Smooth muscle cell (in vitro differentiated cells): Measurements from ENCODE around the gene MCRIP2. TPM values are rescaled to one million over a fixed set of nuclear protein-coding genes. Genes with fewer than 3 reads are reported as not detected.
"Not testable (repeated sequence)": the region's sequence is repeated elsewhere in the genome, so short reads cannot be mapped to it uniquely, and the experiment has no call there.

ENCODE experiments used
- DNase-seq: peaks from one replicate; lab custom pipeline; 2025; ENCODE audit not compliant: unreplicated experiment; lab: John Stamatoyannopoulos, UW
- H2AFZ ChIP-seq: fragments of 200-600 bp; sonication (generic); 2 replicates; pipeline ENCODE4 v1.6.0; 2016; ENCODE audit warnings: antibody characterized with exemption, low read depth, mild to moderate bottlenecking
- H3F3A ChIP-seq: fragments of 200-600 bp; sonication (generic); 2 replicates; pipeline ENCODE4 v1.6.0; 2017; ENCODE audit warnings: antibody characterized with exemption, low read depth
- H3K27ac ChIP-seq: fragments of 200-600 bp; sonication (generic); 2 replicates; pipeline ENCODE4 v1.5.1; 2016; ENCODE audit warnings: low read depth, mild to moderate bottlenecking
- H3K27me3 ChIP-seq: fragments of 200-600 bp; sonication (generic); 2 replicates; pipeline ENCODE4 v1.6.1; 2016; ENCODE audit warnings: low read depth, mild to moderate bottlenecking
- H3K36me3 ChIP-seq: fragments of 200-600 bp; sonication (generic); 2 replicates; pipeline ENCODE4 v1.5.1; 2016; ENCODE audit warnings: low read depth
- H3K4me1 ChIP-seq: fragments of 200-600 bp; sonication (generic); 2 replicates; pipeline ENCODE4 v1.5.1; 2016; ENCODE audit warnings: low read depth
- H3K4me2 ChIP-seq: fragments of 200-600 bp; sonication (generic); 2 replicates; pipeline ENCODE4 v1.6.0; 2016; ENCODE audit warnings: mild to moderate bottlenecking
- H3K4me3 ChIP-seq: fragments of 200-600 bp; sonication (generic); 2 replicates; pipeline ENCODE4 v1.5.1; 2016; ENCODE audit warnings: mild to moderate bottlenecking
- H3K79me2 ChIP-seq: fragments of 200-600 bp; sonication (generic); 2 replicates; pipeline ENCODE4 v1.6.0; 2016; ENCODE audit warnings: low read depth, mild to moderate bottlenecking
- H3K9ac ChIP-seq: fragments of 200-600 bp; sonication (generic); 2 replicates; pipeline ENCODE4 v1.6.0; 2016; ENCODE audit warnings: low read depth
- H3K9me3 ChIP-seq: fragments of 200-600 bp; sonication (generic); replicated peaks from 2 replicates; pipeline ENCODE4 v1.5.1; 2016; ENCODE audit warnings: low read depth
- H4K20me1 ChIP-seq: fragments of 200-600 bp; sonication (generic); 2 replicates; pipeline ENCODE4 v1.6.0; 2016; ENCODE audit warnings: low read depth
- WGBS: methylation state at CpG from one replicate; pipeline ENCODE4 v1.1.7; 2016; ENCODE audit warnings: low lambda C conversion rate; 5-methylcytosine and 5-hydroxymethylcytosine counted together
- polyA plus RNA-seq: library from polyadenylated mRNA; unstranded; fragments of >200 nt; fragmentation: Nextera tagmentation; extraction: Ambion mirVana; gene quantifications from 2 replicates; pipeline ENCODE4 v1.2.1, GENCODE V29; 2016
- total RNA-seq: library from RNA; depleted of rRNA; stranded (reverse); fragments of >200 nt; gene quantifications from 2 replicates; pipeline ENCODE4 v1.2.3, GENCODE V29; 2014
- TF ChIP-seq, protein P1 (sequence below): fragments of 200-600 bp; sonication (generic); IDR thresholded peaks from 2 replicates; pipeline ENCODE4 v1.5.1; 2017; ENCODE audit warnings: borderline replicate concordance, mild to moderate bottlenecking, antibody characterized with exemption; ENCODE audit not compliant: insufficient read depth, poor library complexity, severe bottlenecking

MCRIP2 gene
- total and polyA plus RNA-seq, 2 experiments from 2014 or later, result 11.9 to 34.7 TPM

DNA sequence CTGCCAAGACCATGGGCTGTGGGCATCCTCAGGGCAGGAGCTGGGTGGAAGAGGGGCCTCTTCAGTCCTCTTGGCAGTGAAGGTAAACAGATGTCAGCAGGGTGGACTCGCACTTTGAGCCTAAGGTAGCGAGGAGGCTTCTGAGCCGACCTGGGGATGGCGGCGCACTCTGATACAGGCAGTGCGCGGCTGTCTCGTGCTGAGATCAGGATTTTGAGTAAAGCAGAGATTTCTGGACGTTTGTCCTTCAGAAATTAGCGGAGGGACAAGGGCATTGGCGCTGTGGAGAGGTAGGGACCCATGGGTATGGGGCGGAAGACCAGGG lies 44.9 kb upstream of the MCRIP2 start:
- H4K20me1 ChIP-seq, result peaks cover 96% of the 10 kb centered on the region
- no peak overlapping the region for H3K27ac ChIP-seq
- peaks cover 71% of the 10 kb centered on the region for H3K79me2 ChIP-seq
- TF ChIP-seq, protein P1, sequence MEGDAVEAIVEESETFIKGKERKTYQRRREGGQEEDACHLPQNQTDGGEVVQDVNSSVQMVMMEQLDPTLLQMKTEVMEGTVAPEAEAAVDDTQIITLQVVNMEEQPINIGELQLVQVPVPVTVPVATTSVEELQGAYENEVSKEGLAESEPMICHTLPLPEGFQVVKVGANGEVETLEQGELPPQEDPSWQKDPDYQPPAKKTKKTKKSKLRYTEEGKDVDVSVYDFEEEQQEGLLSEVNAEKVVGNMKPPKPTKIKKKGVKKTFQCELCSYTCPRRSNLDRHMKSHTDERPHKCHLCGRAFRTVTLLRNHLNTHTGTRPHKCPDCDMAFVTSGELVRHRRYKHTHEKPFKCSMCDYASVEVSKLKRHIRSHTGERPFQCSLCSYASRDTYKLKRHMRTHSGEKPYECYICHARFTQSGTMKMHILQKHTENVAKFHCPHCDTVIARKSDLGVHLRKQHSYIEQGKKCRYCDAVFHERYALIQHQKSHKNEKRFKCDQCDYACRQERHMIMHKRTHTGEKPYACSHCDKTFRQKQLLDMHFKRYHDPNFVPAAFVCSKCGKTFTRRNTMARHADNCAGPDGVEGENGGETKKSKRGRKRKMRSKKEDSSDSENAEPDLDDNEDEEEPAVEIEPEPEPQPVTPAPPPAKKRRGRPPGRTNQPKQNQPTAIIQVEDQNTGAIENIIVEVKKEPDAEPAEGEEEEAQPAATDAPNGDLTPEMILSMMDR, result no peak
- no peak overlapping the region for H2AFZ ChIP-seq
- H3K4me3 ChIP-seq, result no peak overlapping the region
- H3K9ac ChIP-seq, result no peak overlapping the region
- DNase-seq, result no peak
- H3K27me3 ChIP-seq, result no peaks in the 10 kb centered on the region
- no peaks in the 10 kb centered on the region for H3F3A ChIP-seq
- no peaks in the 10 kb centered on the region for H3K4me1 ChIP-seq
- 96% methylated on average over 12 of the region's 12 CpGs for WGBS
- no peaks in the 10 kb centered on the region for H3K9me3 ChIP-seq
- no peaks in the 10 kb centered on the region for H3K36me3 ChIP-seq
- no peak overlapping the region for H3K4me2 ChIP-seq

DNA sequence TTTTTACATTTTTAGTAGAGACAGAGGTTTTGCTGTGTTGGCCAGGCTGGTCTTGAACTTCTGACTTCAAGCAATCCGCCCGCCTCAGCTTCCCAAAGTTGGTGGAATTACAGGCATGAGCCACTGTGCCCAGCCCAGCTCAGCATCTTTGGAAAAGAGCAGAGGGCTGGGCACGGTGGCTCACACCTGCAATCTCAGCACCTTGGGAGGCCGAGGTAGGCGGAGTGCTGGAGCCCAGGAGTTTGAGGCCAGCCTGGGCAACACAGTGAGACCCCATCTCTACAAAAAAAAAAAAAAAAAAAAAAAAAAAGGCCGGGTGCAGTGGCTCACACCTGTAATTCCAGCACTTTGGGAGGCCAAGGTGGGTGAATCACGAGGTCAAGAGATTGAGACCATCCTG lies 44.0 kb upstream of the MCRIP2 start:
- 98% methylated on average over 7 of the region's 7 CpGs for WGBS
- H3K79me2 ChIP-seq, result peaks cover 65% of the 10 kb centered on the region
- H3K4me3 ChIP-seq, result not testable (repeated sequence)

DNA sequence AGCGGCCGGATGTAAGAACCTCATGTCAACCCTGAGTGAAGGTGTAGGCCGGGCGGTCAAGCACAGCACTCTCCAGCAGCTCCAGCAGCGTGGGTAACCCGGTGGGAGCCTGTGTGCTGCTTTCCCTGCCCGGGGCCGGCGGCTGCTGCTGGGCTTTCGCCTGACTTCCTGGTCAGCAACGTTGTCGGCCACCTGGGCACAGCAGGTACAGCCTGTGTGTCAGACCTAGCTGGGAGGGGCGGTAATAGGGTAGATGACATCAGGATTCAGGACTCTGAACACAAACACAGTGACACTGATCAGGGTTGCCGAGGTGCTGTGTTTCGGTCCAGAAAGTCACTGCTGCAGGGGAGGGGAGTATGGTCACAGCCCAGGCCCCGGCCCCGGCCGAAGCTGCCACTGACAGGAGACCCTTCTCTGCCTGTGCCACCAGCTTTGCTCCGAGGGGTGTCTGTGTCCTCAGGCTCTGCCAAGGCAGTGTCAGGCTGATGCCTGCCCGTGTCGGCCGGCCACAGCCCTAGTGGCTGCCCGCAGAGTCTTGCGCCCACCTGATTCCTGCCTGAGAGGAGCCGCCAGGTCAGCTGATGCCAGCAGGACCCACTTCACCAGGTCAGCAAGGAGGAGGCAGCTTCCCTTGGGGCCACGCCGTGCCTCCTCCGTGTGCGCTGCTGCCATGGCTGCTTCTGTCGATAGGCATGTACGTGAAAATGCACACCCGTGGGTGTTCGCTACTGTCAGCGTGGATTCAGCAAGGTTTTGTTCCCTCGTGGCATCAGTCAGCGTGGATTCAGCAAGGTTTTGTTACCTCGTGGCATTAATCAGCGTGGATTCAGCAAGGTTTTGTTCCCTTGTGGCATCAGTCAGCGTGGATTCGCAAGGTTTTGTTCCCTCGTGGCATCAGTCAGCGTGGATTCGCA lies 42.5 kb upstream of the MCRIP2 start:
- Histone ChIP-seq H3F3A (no peaks in the 10 kb centered on the region), H4K20me1 (peaks cover 94% of the 10 kb centered on the region), H2AFZ (no peak overlapping the region), H3K27me3 (no peaks in the 10 kb centered on the region), H3K36me3 (no peaks in the 10 kb centered on the region), H3K79me2 (peaks cover 65% of the 10 kb centered on the region), H3K4me2 (no peak overlapping the region), H3K27ac (no peak overlapping the region), H3K4me3 (no peak overlapping the region), H3K9me3 (no peaks in the 10 kb centered on the region), H3K4me1 (no peaks in the 10 kb centered on the region), H3K9ac (no peak overlapping the region)
- 98% methylated on average over 43 of the region's 43 CpGs for WGBS
- DNase-seq, result no peak
- TF ChIP-seq, protein P1, result no peak

More for the DNA sequence above, 44.0 kb upstream of the MCRIP2 start:
- H4K20me1 ChIP-seq, result peaks cover 96% of the 10 kb centered on the region
- not testable (repeated sequence) for H3K9ac ChIP-seq, H3F3A ChIP-seq, H3K9me3 ChIP-seq, DNase-seq, H2AFZ ChIP-seq, H3K27ac ChIP-seq, H3K27me3 ChIP-seq, H3K4me1 ChIP-seq, H3K36me3 ChIP-seq, H3K4me2 ChIP-seq

DNA sequence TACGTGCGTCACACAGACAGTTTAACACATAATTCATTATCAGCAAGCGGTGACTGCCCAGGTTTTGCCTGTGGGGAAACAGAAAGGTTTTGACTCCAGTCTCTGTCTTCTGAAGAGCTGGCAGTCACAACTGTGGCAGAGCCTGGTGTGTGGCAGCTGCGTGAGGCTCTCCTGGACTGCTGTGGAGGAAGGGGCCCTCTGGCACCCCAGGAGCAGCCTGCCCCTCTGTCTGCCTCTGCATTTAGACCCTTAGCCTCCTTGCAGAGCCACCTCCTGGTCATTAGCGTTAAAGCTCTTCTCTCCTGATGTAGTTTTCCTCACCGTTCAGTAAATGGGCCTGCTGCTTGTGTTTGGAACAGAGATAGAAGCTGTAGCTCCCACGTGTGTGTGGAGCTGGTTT lies 40.8 kb upstream of the MCRIP2 start:
- Histone ChIP-seq H3K9me3 (no peaks in the 10 kb centered on the region), H3K27me3 (no peaks in the 10 kb centered on the region), H3K4me3 (no peak overlapping the region), H3K4me2 (no peak overlapping the region), H3K27ac (no peak overlapping the region), H3K4me1 (no peaks in the 10 kb centered on the region), H3K9ac (no peak overlapping the region), H3K79me2 (peaks cover 64% of the 10 kb centered on the region), H3K36me3 (no peaks in the 10 kb centered on the region), H2AFZ (no peak overlapping the region), H4K20me1 (peaks cover 94% of the 10 kb centered on the region), H3F3A (no peaks in the 10 kb centered on the region)
- TF ChIP-seq, protein P1, result no peak
- 70% methylated on average over 7 of the region's 7 CpGs for WGBS
- DNase-seq, result no peak
